Ramos (cell line): ENCODE results near the gene FAM25G.
"Not testable (repeated sequence)": the region's sequence is repeated elsewhere in the genome, so short reads cannot be mapped to it uniquely, and the experiment has no call there.

Source experiments
- in situ Hi-C: fragments of 300-500 bp; cut with MboI; formaldehyde crosslinking; loops from one replicate; pipeline ENCODE4 v1.14.3; 2022; ENCODE audit warnings: low sequenced_read_pairs; ENCODE audit not compliant: unreplicated experiment

Gene FAM25G

GRCh38 chr10:47467458-47467857, 24.0 kb downstream of the FAM25G start:
- in situ Hi-C loops: not testable (repeated sequence)

- in situ Hi-C loops: not testable (repeated sequence)
Measured at GRCh38 chr10:47465216-47465917, 26.1 kb downstream of the FAM25G start.

GRCh38 chr10:47462577-47463358, 28.7 kb downstream of the FAM25G start:
- in situ Hi-C loops: not testable (repeated sequence)

- in situ Hi-C loops: not testable (repeated sequence)
Measured at GRCh38 chr10:47461261-47461687, 30.2 kb downstream of the FAM25G start.

GRCh38 chr10:47458466-47459154, 32.9 kb downstream of the FAM25G start:
- in situ Hi-C loops: no loop called here

DNA sequence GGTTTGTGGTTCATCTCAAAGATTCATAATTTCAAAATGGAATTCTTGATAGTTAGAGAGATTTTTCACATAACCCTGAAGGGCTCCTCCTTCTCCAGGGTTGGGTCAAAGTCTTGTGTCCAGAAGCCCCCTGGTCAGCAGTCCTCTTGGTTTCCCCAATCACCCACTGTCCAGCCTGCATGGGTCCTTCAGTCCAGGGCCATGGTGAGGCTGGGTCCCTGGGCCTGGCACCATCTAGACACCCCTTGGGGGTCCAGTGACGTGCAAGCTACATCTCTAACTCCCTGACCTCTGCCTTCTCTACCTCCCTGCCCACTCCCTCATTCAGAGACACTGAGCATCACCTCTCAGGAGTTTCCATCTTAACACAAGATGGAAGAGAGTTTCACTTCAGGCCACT, 33.7 kb downstream of the FAM25G start:
- in situ Hi-C loops: no loop called here

GRCh38 chr10:47457528-47457820, 34.0 kb downstream of the FAM25G start:
- in situ Hi-C loops: no loop called here

DNA sequence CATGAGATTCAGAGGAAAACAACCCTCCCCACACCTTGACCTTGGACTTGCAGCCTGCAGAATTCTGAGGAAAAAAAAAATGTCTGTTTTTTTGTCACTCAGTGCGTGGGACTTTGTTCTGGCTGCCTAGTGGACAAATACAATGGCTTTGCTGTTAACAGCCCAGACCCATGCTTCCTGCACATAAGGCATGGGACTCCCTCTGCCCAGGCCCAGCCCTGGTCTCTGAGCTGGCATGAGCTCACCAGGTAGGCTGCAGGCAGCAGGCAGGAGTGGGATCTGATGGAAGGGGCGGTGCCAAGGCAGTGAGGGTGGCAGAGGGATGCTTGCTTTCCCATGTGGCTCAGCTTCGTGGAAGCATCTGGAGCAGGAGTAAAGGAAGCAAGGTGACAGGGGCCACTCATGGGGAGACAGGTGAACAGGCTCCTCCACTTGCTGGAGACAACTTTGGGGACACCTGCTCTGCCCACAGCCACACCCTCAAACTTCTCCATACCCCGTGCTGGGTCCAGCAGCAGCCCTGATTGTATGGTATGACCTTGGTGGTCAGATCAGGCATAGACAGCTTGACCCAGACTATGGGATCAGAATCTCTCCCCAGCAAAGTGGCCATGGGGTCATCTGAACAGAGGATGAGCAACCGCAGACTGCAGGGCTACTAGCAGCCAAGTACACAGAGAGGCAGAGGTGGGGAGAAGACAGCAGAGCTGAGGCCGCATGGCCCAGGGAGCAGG, 34.5 kb downstream of the FAM25G start:
- in situ Hi-C loops: no loop called here

DNA sequence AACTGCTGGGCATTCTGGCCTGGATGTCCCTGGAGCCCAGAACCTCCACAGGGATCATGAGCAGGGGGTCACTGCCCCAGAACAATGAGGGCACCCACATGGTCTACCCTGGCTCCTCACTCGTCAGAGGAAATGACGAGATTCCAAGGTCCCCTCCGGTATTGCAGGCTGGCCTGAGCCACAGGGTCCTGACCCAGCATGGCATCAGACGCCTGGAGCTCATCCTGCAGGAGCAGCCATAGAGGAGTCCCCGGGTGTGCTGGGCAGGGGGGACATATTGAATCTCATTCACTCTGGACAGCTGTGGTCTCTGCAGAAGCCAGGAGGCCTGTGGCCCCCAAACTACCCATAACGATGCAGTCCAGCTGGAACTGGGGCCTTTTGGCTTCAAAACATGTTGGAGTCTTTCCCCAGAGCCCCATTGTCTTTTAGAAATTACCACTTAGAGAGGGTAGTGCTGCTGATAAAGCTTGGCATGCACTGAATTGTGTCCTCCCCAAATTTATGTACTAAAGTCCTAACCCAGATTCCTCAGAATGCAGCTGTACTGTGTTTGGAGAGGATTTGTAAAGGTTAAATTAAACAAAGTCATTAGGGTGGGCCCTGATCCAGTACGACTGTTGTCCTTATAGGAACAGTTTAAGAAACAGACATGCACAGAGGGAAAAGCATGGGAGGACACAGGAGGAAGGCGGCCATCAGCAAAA, 35.3 kb downstream of the FAM25G start:
- in situ Hi-C loops: no loop called here

- in situ Hi-C loops: not testable (repeated sequence)
Measured at GRCh38 chr10:47455350-47456078, 36.0 kb downstream of the FAM25G start.

- in situ Hi-C loops: no loop called here
Measured at GRCh38 chr10:47454780-47455058, 36.8 kb downstream of the FAM25G start.

- in situ Hi-C loops: no loop called here
Measured at GRCh38 chr10:47454008-47454779, 37.3 kb downstream of the FAM25G start.

- in situ Hi-C loops: no loop called here
Measured at GRCh38 chr10:47453141-47454007, 38.1 kb downstream of the FAM25G start.

GRCh38 chr10:47452495-47453140, 38.9 kb downstream of the FAM25G start:
- in situ Hi-C loops: no loop called here

- in situ Hi-C loops: no loop called here
Measured at GRCh38 chr10:47451998-47452494, 39.5 kb downstream of the FAM25G start.

DNA sequence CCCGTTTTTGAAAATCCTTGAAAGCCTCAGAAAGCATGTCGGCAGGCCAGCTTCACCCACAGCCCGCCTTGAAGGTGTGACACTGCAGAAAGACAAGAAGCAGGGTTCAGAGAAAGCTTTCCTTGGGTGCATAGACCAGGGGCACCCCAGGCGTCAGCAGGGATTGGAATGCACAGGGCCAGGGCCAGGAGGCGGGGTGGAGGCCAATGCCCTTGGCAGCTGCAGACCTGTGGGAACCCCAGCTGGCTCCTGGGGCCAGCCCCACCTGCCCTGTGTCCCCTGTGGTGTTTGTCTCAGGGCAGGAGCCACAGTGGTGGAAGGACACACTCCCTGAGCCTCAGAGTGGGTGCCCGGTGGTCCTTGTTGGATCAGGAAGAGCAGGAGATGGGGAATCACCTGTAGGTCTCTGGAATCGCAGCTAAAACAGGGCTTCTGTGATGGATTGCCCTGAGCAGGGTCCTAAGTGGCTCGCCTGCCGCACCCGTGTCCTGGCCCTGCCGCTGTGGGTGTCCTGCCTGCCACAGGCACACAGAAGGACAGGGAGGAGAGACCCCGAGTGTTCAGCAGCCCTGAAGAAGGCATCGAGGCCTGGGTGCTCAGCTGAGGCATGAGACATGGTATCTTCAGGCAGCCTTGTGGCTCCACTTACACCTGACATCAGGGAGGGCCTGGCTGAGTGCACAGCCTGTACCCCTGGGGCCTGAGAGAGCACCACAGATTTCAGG, 40.1 kb downstream of the FAM25G start:
- in situ Hi-C loops: no loop called here

- in situ Hi-C loops: no loop called here
Measured at GRCh38 chr10:47450442-47450841, 41.1 kb downstream of the FAM25G start.
